HG02642 (cell line): ENCODE data around the gene SMARCD3.

Experiments used
- ATAC-seq: cut with Tn5 transposase; IDR thresholded peaks from one replicate; pipeline ENCODE4 v1.9.1; 2021; ENCODE audit warnings: mild to moderate bottlenecking; ENCODE audit not compliant: unreplicated experiment, poor library complexity

The SMARCD3 gene

DNA sequence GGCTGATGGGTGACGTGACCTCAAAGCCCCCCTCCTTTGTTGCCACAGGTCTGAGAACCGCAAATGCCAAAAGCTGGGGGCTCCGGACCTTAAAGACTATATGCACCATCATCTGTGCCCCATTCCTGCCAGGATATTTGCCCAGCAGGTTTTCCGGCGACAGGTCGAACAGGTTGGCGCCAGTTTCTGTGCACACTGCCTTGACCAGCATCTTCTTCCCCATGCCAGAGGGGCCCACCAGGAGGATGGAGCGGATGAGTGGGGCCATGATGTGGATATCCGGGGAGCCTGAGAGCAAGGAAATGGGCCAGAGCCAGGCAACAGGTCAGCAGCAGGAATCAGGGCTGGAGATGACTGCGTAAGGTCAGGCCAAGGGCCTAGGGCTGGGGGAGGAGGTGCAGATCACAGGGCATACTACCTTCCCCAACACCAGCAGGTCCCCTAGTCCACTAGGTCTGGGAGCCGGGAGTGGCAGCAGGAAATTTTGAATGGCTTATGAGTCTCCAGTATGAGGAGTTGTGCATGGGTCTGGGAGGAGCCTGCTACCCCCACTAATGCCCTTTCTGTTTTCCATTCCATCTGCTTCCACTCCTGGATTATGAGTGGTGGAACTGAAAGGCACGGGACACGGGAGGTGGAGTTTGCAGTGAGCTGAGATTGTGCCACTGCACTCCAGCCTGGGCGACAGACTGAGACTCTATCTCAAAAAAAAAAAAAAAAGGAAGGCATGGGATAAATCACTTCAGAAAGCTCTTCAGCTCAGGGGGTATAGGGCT is 55.1 kb downstream of the SMARCD3 start:
- ATAC-seq = no peak

DNA sequence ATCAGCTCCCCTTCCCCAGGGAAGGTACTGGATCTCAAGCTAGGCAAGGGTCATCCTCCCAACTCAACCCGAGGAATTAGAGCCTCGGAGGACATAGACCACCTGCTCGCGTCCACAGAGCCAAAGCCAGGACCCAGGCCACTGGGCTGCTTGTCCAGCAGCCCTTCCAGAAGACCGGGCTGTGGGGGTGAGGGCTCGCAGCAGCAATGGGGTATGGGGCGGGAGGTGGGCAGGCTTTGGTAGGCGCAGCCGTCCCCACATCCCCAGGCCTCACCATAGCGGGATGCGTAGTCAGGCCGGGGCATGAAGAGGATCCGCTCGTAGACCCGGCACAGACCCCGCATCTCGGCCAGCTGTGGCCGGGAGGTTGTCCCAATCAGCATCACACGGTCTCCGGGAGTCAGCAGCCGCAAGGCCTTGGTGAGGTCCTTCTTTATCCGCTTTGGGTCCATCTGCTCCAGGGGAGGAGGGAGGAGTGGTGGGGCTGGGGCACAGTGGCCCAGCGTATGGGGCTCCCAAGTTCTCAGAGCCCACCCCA is 56.4 kb downstream of the SMARCD3 start:
- no peak for ATAC-seq

- no peak for ATAC-seq
Observed at GRCh38 chr7:151191544-151191943, 57.0 kb downstream of the SMARCD3 start.

- no peak for ATAC-seq
Observed at GRCh38 chr7:151189038-151189437, 59.5 kb downstream of the SMARCD3 start.
